ENCODE measurements around the gene MPND. TPM values are rescaled to one million over a fixed set of nuclear protein-coding genes. Genes with fewer than 3 reads are reported as not detected.
A peak's percentile ranks its signal among the peaks of the same experiment; 100 is the strongest.

The MPND gene
- total RNA-seq, 2 experiments from 2014 or later, result 10.3 to 11.0 TPM

- H3K9me3 ChIP-seq (ENCODE audit: control insufficient read depth in 1 of 2, insufficient read depth in 1 of 2, low read length in 2 of 2), result no peaks in the 10 kb centered on the region
- ChIA-PET CTCF (interaction anchor here (1.0 to 2.2 kb wide), 2 partner anchors 7 to 23 kb away, joined by 3 to 8 read pairs; partner anchors contain the start of gene SH3GL1), POLR2A (interaction anchor here (1.6 kb wide), 1 partner anchor 34 kb away, joined by 4 read pairs; the partner anchor contains the start of gene MPND)
- ATAC-seq (ENCODE audit: poor library complexity) (no peak), DNase-seq (peak in 1 of 14 experiments; percentile 6)
- H3K27me3 ChIP-seq (ENCODE audit: control insufficient read depth in 1 of 2, insufficient read depth in 2 of 2, low read length in 2 of 2), result no peaks in the 10 kb centered on the region
- no peaks in the 10 kb centered on the region for H3K27me3 Mint-ChIP-seq
- no peak overlapping the region for H3K4me3 Mint-ChIP-seq
- peaks cover 93% of the 10 kb centered on the region for H3K4me1 ChIP-seq (ENCODE audit: insufficient read depth, low read length)
- no peak overlapping the region for H3K4me3 ChIP-seq (ENCODE audit: low read length)
- peaks cover 10% of the 10 kb centered on the region for H3K36me3 Mint-ChIP-seq (ENCODE audit: low read depth)
- H3K36me3 ChIP-seq (ENCODE audit: insufficient read depth, low read length), result peaks cover 15% of the 10 kb centered on the region
- peak overlapping the region; percentile 71 for H3K27ac Mint-ChIP-seq
- no peak for TF ChIP-seq CTCF (IDR thresholded peaks at IDR 0.05)
- peak overlapping the region; percentile 9 to 32 for H3K27ac ChIP-seq (ENCODE audit: low read depth in 1 of 2, low read length in 2 of 2)
- intact Hi-C loops (cut with DNase I, micrococcal nuclease), result no loop called here
- no peaks in the 10 kb centered on the region for H3K9me3 Mint-ChIP-seq
- H3K4me1 Mint-ChIP-seq (ENCODE audit: low read depth), result peaks cover 51% of the 10 kb centered on the region
These were observed 33.8 kb downstream of the MPND start for GRCh38 chr19:4376991-4377781.

GRCh38 chr19:4378886-4379285 is 35.5 kb downstream of the MPND start:
- DNase-seq, result no peak
- Histone ChIP-seq H3K27me3 (ENCODE audit: control insufficient read depth in 1 of 2, insufficient read depth in 2 of 2, low read length in 2 of 2) (no peaks in the 10 kb centered on the region), H3K4me3 (ENCODE audit: low read length) (no peak overlapping the region), H3K4me1 (ENCODE audit: insufficient read depth, low read length) (peaks cover 76% of the 10 kb centered on the region), H3K36me3 (ENCODE audit: insufficient read depth, low read length) (peaks cover 9% of the 10 kb centered on the region), H3K9me3 (ENCODE audit: control insufficient read depth in 1 of 2, insufficient read depth in 1 of 2, low read length in 2 of 2) (no peaks in the 10 kb centered on the region), H3K27ac (ENCODE audit: low read depth in 1 of 2, low read length in 2 of 2) (peak overlapping the region; percentile 71 to 80)
- H3K4me3 Mint-ChIP-seq, result peak overlapping the region; percentile 87
- peak overlapping the region; percentile 95 for H3K27ac Mint-ChIP-seq
- no peaks in the 10 kb centered on the region for H3K9me3 Mint-ChIP-seq
- no peak for ATAC-seq (ENCODE audit: poor library complexity)
- peaks cover 51% of the 10 kb centered on the region for H3K4me1 Mint-ChIP-seq (ENCODE audit: low read depth)
- CTCF ChIA-PET, result interaction anchor here (4.6 kb wide), 1 partner anchor 9 kb away, joined by 31 read pairs; no protein-coding TSS in a partner anchor
- intact Hi-C loops (cut with DNase I, micrococcal nuclease), result no loop called here
- H3K27me3 Mint-ChIP-seq, result no peaks in the 10 kb centered on the region
- no peak for TF ChIP-seq CTCF (IDR thresholded peaks at IDR 0.05)
- peaks cover 15% of the 10 kb centered on the region for H3K36me3 Mint-ChIP-seq (ENCODE audit: low read depth)
- POLR2A ChIA-PET, result interaction anchor here (0.9 to 1.8 kb wide), 4 partner anchors 9 to 40 kb away, joined by 4 to 8 read pairs (median 4); partner anchors contain the start of genes SH3GL1 and STAP2

- H3K9me3 Mint-ChIP-seq, result no peaks in the 10 kb centered on the region
- peaks cover 51% of the 10 kb centered on the region for H3K4me1 Mint-ChIP-seq (ENCODE audit: low read depth)
- CTCF ChIA-PET, result interaction anchor here (1.0 to 4.6 kb wide), 3 partner anchors 9 to 21 kb away, joined by 8 to 31 read pairs (median 20); partner anchors contain the start of gene SH3GL1
- DNase-seq (peak in 6 of 14 experiments; percentile 16 to 53 (median 42)), ATAC-seq (ENCODE audit: poor library complexity) (peak; percentile 33)
- peak overlapping the region; percentile 95 for H3K27ac Mint-ChIP-seq
- H3K27ac ChIP-seq (ENCODE audit: low read depth in 1 of 2, low read length in 2 of 2), result peak overlapping the region; percentile 71 to 80
- H3K4me1 ChIP-seq (ENCODE audit: insufficient read depth, low read length), result peaks cover 69% of the 10 kb centered on the region
- POLR2A ChIA-PET, result interaction anchor here (0.8 to 1.8 kb wide), 9 partner anchors 9 to 133 kb away, joined by 3 to 8 read pairs (median 4); partner anchors contain the start of genes CHAF1A, SH3GL1, STAP2 and YJU2
- H3K27me3 ChIP-seq (ENCODE audit: control insufficient read depth in 1 of 2, insufficient read depth in 2 of 2, low read length in 2 of 2), result no peaks in the 10 kb centered on the region
- no peaks in the 10 kb centered on the region for H3K27me3 Mint-ChIP-seq
- H3K36me3 ChIP-seq (ENCODE audit: insufficient read depth, low read length), result peaks cover 9% of the 10 kb centered on the region
- H3K9me3 ChIP-seq (ENCODE audit: control insufficient read depth in 1 of 2, insufficient read depth in 1 of 2, low read length in 2 of 2), result no peaks in the 10 kb centered on the region
- peaks cover 16% of the 10 kb centered on the region for H3K36me3 Mint-ChIP-seq (ENCODE audit: low read depth)
- peak overlapping the region; percentile 44 for H3K4me3 ChIP-seq (ENCODE audit: low read length)
- peak overlapping the region; percentile 87 for H3K4me3 Mint-ChIP-seq
- TF ChIP-seq CTCF (IDR thresholded peaks at IDR 0.05), result no peak
- intact Hi-C loops (cut with DNase I, micrococcal nuclease), result loop anchor here in 1 of 2 experiments (1.0 kb wide), 1 partner anchor 9 kb away; no protein-coding TSS in a partner anchor
These were observed 36.3 kb downstream of the MPND start for GRCh38 chr19:4379383-4380253.
